ENCODE data around the gene RELN.
"Not testable (repeated sequence)": the region's sequence is repeated elsewhere in the genome, so short reads cannot be mapped to it uniquely, and the experiment has no call there.

The RELN gene

GRCh38 chr7:103989200-103989784 lies at the start of gene RELN:
Gene RELN, minus strand, starts transcription at chr7:103989658. Its CDS starts 302 bp downstream, at chr7:103989356.
- no peak for DNase-seq (ENCODE audit: low spot score)

- no peak for DNase-seq (ENCODE audit: low spot score)
These were observed 48.7 kb upstream of the RELN start for GRCh38 chr7:104038136-104038535.

GRCh38 chr7:104036889-104037288 lies 47.4 kb upstream of the RELN start:
- DNase-seq (ENCODE audit: low spot score): not testable (repeated sequence)

- no peak for DNase-seq (ENCODE audit: low spot score)
These were observed 45.9 kb upstream of the RELN start for GRCh38 chr7:104035351-104035750.

GRCh38 chr7:104034679-104035078 lies 45.2 kb upstream of the RELN start:
- DNase-seq (ENCODE audit: low spot score): no peak

GRCh38 chr7:104033837-104034236 lies 44.4 kb upstream of the RELN start:
- DNase-seq (ENCODE audit: low spot score): no peak

- DNase-seq (ENCODE audit: low spot score): no peak
These were observed 43.0 kb upstream of the RELN start for GRCh38 chr7:104032486-104032885.

GRCh38 chr7:104029765-104030164 lies 40.3 kb upstream of the RELN start:
- no peak for DNase-seq (ENCODE audit: low spot score)

- no peak for DNase-seq (ENCODE audit: low spot score)
These were observed 35.2 kb upstream of the RELN start for GRCh38 chr7:104024632-104025031.

- DNase-seq (ENCODE audit: low spot score): no peak
These were observed 33.6 kb upstream of the RELN start for GRCh38 chr7:104023100-104023499.

GRCh38 chr7:104018425-104018824 lies 29.0 kb upstream of the RELN start:
- no peak for DNase-seq (ENCODE audit: low spot score)

- no peak for DNase-seq (ENCODE audit: low spot score)
These were observed 27.5 kb upstream of the RELN start for GRCh38 chr7:104017001-104017400.

GRCh38 chr7:104012835-104013234 lies 23.4 kb upstream of the RELN start:
- no peak for DNase-seq (ENCODE audit: low spot score)

- no peak for DNase-seq (ENCODE audit: low spot score)
These were observed 22.4 kb upstream of the RELN start for GRCh38 chr7:104011829-104012228.

GRCh38 chr7:104010052-104010909 lies 20.8 kb upstream of the RELN start:
- DNase-seq (ENCODE audit: low spot score): no peak

GRCh38 chr7:104008107-104008506 lies 18.6 kb upstream of the RELN start:
- DNase-seq (ENCODE audit: low spot score): no peak

- no peak for DNase-seq (ENCODE audit: low spot score)
These were observed 18.2 kb upstream of the RELN start for GRCh38 chr7:104007614-104008013.

- no peak for DNase-seq (ENCODE audit: low spot score)
These were observed 15.7 kb upstream of the RELN start for GRCh38 chr7:104005197-104005596.

GRCh38 chr7:103996639-103997038 lies 7.2 kb upstream of the RELN start:
- DNase-seq (ENCODE audit: low spot score): no peak

- no peak for DNase-seq (ENCODE audit: low spot score)
These were observed 6.6 kb upstream of the RELN start for GRCh38 chr7:103996017-103996551.

GRCh38 chr7:103995554-103995953 lies 6.1 kb upstream of the RELN start:
- DNase-seq (ENCODE audit: low spot score): no peak

GRCh38 chr7:103993551-103993950 lies 4.1 kb upstream of the RELN start:
- DNase-seq (ENCODE audit: low spot score): no peak

GRCh38 chr7:103991406-103991805 lies 1.9 kb upstream of the RELN start:
- DNase-seq (ENCODE audit: low spot score): no peak

Data from Ammon's horn (tissue), 1 donor.